Neuronal stem cell (in vitro differentiated cells): ENCODE measurements around the gene SLC40A1.

Source experiments
- DNase-seq: peaks from one replicate; pipeline ENCODE4 v3.0.0-alpha.2; 2013; ENCODE audit warnings: low spot score
- H2AFZ ChIP-seq: one replicate; pipeline ENCODE4 v1.6.1; 2013; ENCODE audit warnings: mild to moderate bottlenecking, low read length, inconsistent platforms
- H2AK5ac ChIP-seq: 2 replicates; pipeline ENCODE4 v1.6.1; 2013; ENCODE audit warnings: low read depth, mild to moderate bottlenecking, inconsistent platforms, low read length, moderate library complexity, mixed read lengths
- H2BK120ac ChIP-seq: 2 replicates; pipeline ENCODE4 v1.6.1; 2013; ENCODE audit warnings: low read depth, mild to moderate bottlenecking, inconsistent platforms, low read length, moderate library complexity, mixed read lengths
- H2BK12ac ChIP-seq: one replicate; pipeline ENCODE4 v1.6.1; 2013; ENCODE audit warnings: low read length, inconsistent platforms
- H2BK15ac ChIP-seq: 2 replicates; pipeline ENCODE4 v1.6.1; 2013; ENCODE audit warnings: mild to moderate bottlenecking, low read length, inconsistent platforms, mixed read lengths
- H2BK5ac ChIP-seq: one replicate; pipeline ENCODE4 v1.6.1; 2013; ENCODE audit warnings: inconsistent platforms, mild to moderate bottlenecking, low read length, moderate library complexity
- H3K14ac ChIP-seq: one replicate; pipeline ENCODE4 v1.6.1; 2013; ENCODE audit warnings: low read length, inconsistent platforms
- H3K18ac ChIP-seq: 2 replicates; pipeline ENCODE4 v1.6.1; 2013; ENCODE audit warnings: low read length, inconsistent platforms
- H3K23ac ChIP-seq: 2 replicates; pipeline ENCODE4 v1.6.1; 2013; ENCODE audit warnings: low read depth, mild to moderate bottlenecking, mixed read lengths, low read length, inconsistent platforms; ENCODE audit not compliant: poor library complexity
- H3K27ac ChIP-seq: replicated peaks from 3 replicates; pipeline ENCODE4 v1.5.1; 2013; ENCODE audit warnings: low read length, inconsistent platforms
- H3K27me3 ChIP-seq, 3 experiments: 2 replicates each; pipeline ENCODE4 v1.6.1; 2013; ENCODE audit warnings: low read length in 3 of 3, mild to moderate bottlenecking in 2 of 3, inconsistent platforms in 1 of 3, low read depth in 1 of 3, mixed read lengths in 1 of 3, moderate library complexity in 1 of 3; ENCODE audit not compliant: control insufficient read depth in 3 of 3, insufficient read depth in 3 of 3
- H3K36me3 ChIP-seq, 2 donors: replicated peaks in 1 of 2; 2 replicates each; pipeline ENCODE4 v1.6.1; 2013; ENCODE audit warnings: low read length in 2 of 2; ENCODE audit not compliant: control insufficient read depth in 2 of 2, insufficient read depth in 2 of 2
- H3K4ac ChIP-seq: 2 replicates; pipeline ENCODE4 v1.6.1; 2013; ENCODE audit warnings: inconsistent platforms, mild to moderate bottlenecking, low read length, moderate library complexity
- H3K4me1 ChIP-seq, 2 donors: 1 replicate in 1 of 2; 2 replicates in 1 of 2; pipeline ENCODE4 v1.6.1; 2013; ENCODE audit warnings: low read length in 2 of 2, low read depth in 1 of 2; ENCODE audit not compliant: control insufficient read depth in 2 of 2, insufficient read depth in 1 of 2
- H3K4me2 ChIP-seq: one replicate; pipeline ENCODE4 v1.6.1; 2013; ENCODE audit warnings: mild to moderate bottlenecking, low read length, inconsistent platforms; ENCODE audit not compliant: insufficient read depth, poor library complexity, severe bottlenecking
- H3K4me3 ChIP-seq, 2 donors: 2 replicates each; pipeline ENCODE4 v1.5.1; 2013; ENCODE audit warnings: low read length in 2 of 2, mild to moderate bottlenecking in 2 of 2, inconsistent platforms in 1 of 2, moderate library complexity in 1 of 2
- H3K79me1 ChIP-seq: one replicate; pipeline ENCODE4 v1.6.1; 2013; ENCODE audit warnings: low read depth, mild to moderate bottlenecking, inconsistent platforms, low read length, moderate library complexity
- H3K9ac ChIP-seq: one replicate; pipeline ENCODE4 v1.6.1; 2013; ENCODE audit warnings: mild to moderate bottlenecking, low read depth, low read length, inconsistent platforms; ENCODE audit not compliant: poor library complexity
- H3K9me3 ChIP-seq, 2 donors: replicated peaks in 1 of 2; 2 replicates each; pipeline versions ENCODE3 to v1.6.1; 2013; ENCODE audit warnings: low read length in 2 of 2, mild to moderate bottlenecking in 2 of 2, inconsistent platforms in 1 of 2, low read depth in 1 of 2, mixed read lengths in 1 of 2, moderate library complexity in 1 of 2; ENCODE audit not compliant: control insufficient read depth in 2 of 2, insufficient read depth in 1 of 2
- H4K8ac ChIP-seq: one replicate; pipeline ENCODE4 v1.6.1; 2013; ENCODE audit warnings: low read depth, mild to moderate bottlenecking, inconsistent platforms, low read length, moderate library complexity
- H4K91ac ChIP-seq: one replicate; pipeline ENCODE4 v1.6.1; 2013; ENCODE audit warnings: low read length, low read depth, mild to moderate bottlenecking, inconsistent platforms; ENCODE audit not compliant: poor library complexity
- WGBS, 2 donors: extraction: QIAGEN DNeasy Blood & Tissue Kit; methylation state at CpG; one replicate each; pipeline ENCODE4 v1.1.7; 2013; ENCODE audit warnings: missing lambda C conversion rate in 2 of 2, mixed read lengths in 1 of 2; ENCODE audit not compliant: insufficient read length in 2 of 2, insufficient replicate concordance in 1 of 2; ENCODE audit errors: extremely low coverage in 2 of 2; 5-methylcytosine and 5-hydroxymethylcytosine counted together

SLC40A1 gene

DNA sequence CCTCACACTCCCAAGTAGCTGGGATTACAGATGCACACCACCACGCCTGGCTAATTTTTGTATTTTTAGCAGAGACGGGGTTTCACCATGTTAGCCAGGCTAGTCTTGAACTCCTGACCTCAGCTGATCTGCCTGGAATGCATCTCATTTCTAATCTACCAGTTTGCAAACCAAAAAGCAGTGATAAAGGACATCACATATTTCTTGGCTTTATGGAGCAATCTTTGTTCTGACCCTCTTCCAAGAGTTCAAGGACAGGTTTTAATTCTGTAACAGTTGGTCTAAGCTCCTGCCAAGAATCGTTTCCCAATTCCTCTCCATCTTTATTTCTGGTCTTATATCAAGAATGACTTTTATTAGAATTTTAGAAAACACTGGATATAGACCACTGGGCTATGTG lies 67.7 kb downstream of the SLC40A1 start:
- no peaks in the 10 kb centered on the region for H3K36me3 ChIP-seq
- no peaks in the 10 kb centered on the region for H3K4me1 ChIP-seq
- no peak overlapping the region for H2BK12ac ChIP-seq
- no peak overlapping the region for H3K27ac ChIP-seq
- DNase-seq, result no peak
- H2BK15ac ChIP-seq, result no peak overlapping the region
- H2AK5ac ChIP-seq, result no peak overlapping the region
- H3K4me3 ChIP-seq, result no peak overlapping the region
- H3K14ac ChIP-seq, result no peak overlapping the region
- H4K91ac ChIP-seq, result no peak overlapping the region
- no peaks in the 10 kb centered on the region for H3K27me3 ChIP-seq
- no peak overlapping the region for H3K4me2 ChIP-seq
- no peak overlapping the region for H2BK5ac ChIP-seq
- no CpG with 5 or more reads among the region's 3 CpGs for WGBS, 2 donors
- H3K4ac ChIP-seq, result no peak overlapping the region
- no peaks in the 10 kb centered on the region for H3K9me3 ChIP-seq
- no peak overlapping the region for H4K8ac ChIP-seq
- H2AFZ ChIP-seq, result no peak overlapping the region
- H3K9ac ChIP-seq, result no peak overlapping the region
- no peak overlapping the region for H2BK120ac ChIP-seq
- no peak overlapping the region for H3K23ac ChIP-seq
- H3K18ac ChIP-seq, result no peak overlapping the region
- H3K79me1 ChIP-seq, result no peaks in the 10 kb centered on the region

DNA sequence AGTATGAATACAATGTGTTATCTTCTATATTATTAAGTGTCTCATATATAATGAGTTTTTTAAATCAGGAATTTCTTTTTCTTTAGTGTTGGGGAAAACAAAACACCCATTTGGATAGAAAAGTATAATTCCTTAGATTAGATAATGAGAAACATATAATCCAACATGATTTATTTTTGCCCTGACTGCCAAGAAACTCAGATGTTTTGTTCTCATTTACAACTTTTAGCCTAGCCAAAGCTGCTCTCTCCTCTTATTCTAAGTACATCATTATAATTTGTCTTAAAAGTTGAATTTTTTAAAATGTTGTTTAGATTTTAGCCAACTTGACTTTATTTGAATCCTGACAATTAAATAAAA lies 68.6 kb downstream of the SLC40A1 start:
- no peak overlapping the region for H3K4me2 ChIP-seq
- no peak overlapping the region for H2BK15ac ChIP-seq
- H2BK5ac ChIP-seq, result no peak overlapping the region
- no peaks in the 10 kb centered on the region for H3K79me1 ChIP-seq
- H3K4me1 ChIP-seq, result no peaks in the 10 kb centered on the region
- no peak overlapping the region for H4K91ac ChIP-seq
- no peak overlapping the region for H2BK120ac ChIP-seq
- H3K23ac ChIP-seq, result no peak overlapping the region
- no peak overlapping the region for H2BK12ac ChIP-seq
- H3K4me3 ChIP-seq, result no peak overlapping the region
- H3K14ac ChIP-seq, result no peak overlapping the region
- no peak overlapping the region for H2AK5ac ChIP-seq
- DNase-seq, result no peak
- H3K27ac ChIP-seq, result no peak overlapping the region
- H4K8ac ChIP-seq, result no peak overlapping the region
- no peaks in the 10 kb centered on the region for H3K27me3 ChIP-seq
- H3K9ac ChIP-seq, result no peak overlapping the region
- H2AFZ ChIP-seq, result no peak overlapping the region
- no peak overlapping the region for H3K18ac ChIP-seq
- no peaks in the 10 kb centered on the region for H3K36me3 ChIP-seq
- no peak overlapping the region for H3K4ac ChIP-seq
- H3K9me3 ChIP-seq, result no peaks in the 10 kb centered on the region

DNA sequence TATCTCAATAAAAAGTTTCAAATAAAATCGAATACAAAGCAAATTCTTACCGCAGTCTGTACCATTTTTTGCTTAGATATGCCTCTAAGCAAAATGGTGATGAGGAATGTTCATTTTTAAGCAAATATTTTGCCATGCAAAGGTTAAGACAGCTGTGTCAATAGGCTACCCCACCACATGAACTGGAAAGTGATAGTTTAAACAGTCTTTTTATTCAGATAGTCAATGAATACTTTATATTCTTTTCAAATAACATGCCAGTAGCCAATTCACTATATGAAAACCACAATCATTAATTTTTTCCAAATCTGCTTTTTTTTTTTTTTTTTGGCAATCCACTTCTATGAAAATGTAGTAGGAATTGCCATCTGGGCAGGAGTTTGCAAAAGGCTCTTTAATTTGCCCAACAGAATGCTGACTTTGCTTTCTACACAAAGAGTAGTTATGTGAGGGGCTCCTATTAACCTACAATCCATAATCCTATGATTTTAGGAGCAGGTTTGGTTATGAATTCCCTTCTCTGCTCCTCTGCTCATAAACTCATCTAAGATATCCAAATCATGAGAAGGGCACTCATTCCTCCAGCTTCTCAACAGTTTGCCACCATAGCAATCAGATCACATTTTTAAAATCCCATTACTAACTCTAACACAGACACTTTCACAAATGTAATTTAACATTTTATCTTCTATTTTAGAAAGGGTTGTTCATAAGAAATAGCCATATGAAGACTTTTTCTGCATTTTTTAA lies 69.2 kb downstream of the SLC40A1 start:
- Histone ChIP-seq H2BK120ac (no peak overlapping the region), H2BK12ac (no peak overlapping the region), H3K14ac (no peak overlapping the region), H3K9me3 (no peaks in the 10 kb centered on the region), H2BK5ac (no peak overlapping the region), H2BK15ac (no peak overlapping the region), H3K9ac (no peak overlapping the region), H3K79me1 (no peaks in the 10 kb centered on the region), H3K4me3 (no peak overlapping the region), H4K91ac (no peak overlapping the region), H2AK5ac (no peak overlapping the region), H3K36me3 (no peaks in the 10 kb centered on the region), H4K8ac (no peak overlapping the region), H3K4me1 (no peaks in the 10 kb centered on the region), H3K18ac (no peak overlapping the region), H3K4ac (no peak overlapping the region), H3K4me2 (no peak overlapping the region), H3K27me3 (no peaks in the 10 kb centered on the region), H3K23ac (no peak overlapping the region), H3K27ac (no peak overlapping the region), H2AFZ (no peak overlapping the region)
- DNase-seq, result no peak
- WGBS, 2 donors, result no CpG with 5 or more reads among the region's 2 CpGs
